IPS DF 4.7 (cell line): ENCODE data around the gene MAML3.

Experiments
- DNase-seq: peaks from one replicate; pipeline ENCODE4 v3.0.0-alpha.2; 2013; ENCODE audit warnings: low spot score; ENCODE audit errors: extremely low read depth

The MAML3 gene

GRCh38 chr4:139763672-139764071 is 390.3 kb downstream of the MAML3 start:
- DNase-seq, result no peak

- DNase-seq, result no peak
Observed at GRCh38 chr4:139763205-139763604, 390.8 kb downstream of the MAML3 start.

GRCh38 chr4:139762720-139763119 is 391.3 kb downstream of the MAML3 start:
- no peak for DNase-seq

- DNase-seq, result no peak
Observed at GRCh38 chr4:139761461-139761860, 392.5 kb downstream of the MAML3 start.

- no peak for DNase-seq
Observed at GRCh38 chr4:139760567-139760966, 393.4 kb downstream of the MAML3 start.

GRCh38 chr4:139759097-139759496 is 394.9 kb downstream of the MAML3 start:
- DNase-seq, result no peak

- DNase-seq, result no peak
Observed at GRCh38 chr4:139756391-139757180, 397.4 kb downstream of the MAML3 start.

GRCh38 chr4:139754938-139755337 is 399.0 kb downstream of the MAML3 start:
- DNase-seq, result no peak

- DNase-seq, result no peak
Observed at GRCh38 chr4:139753686-139754085, 400.3 kb downstream of the MAML3 start.

GRCh38 chr4:139749835-139750498 is 404.0 kb downstream of the MAML3 start:
- no peak for DNase-seq

GRCh38 chr4:139749338-139749737 is 404.6 kb downstream of the MAML3 start:
- DNase-seq, result no peak

- DNase-seq, result no peak
Observed at GRCh38 chr4:139746431-139747171, 407.4 kb downstream of the MAML3 start.

GRCh38 chr4:139745111-139745639 is 408.8 kb downstream of the MAML3 start:
- DNase-seq, result no peak

- DNase-seq, result no peak
Observed at GRCh38 chr4:139744232-139744631, 409.8 kb downstream of the MAML3 start.

- no peak for DNase-seq
Observed at GRCh38 chr4:139743027-139743426, 411.0 kb downstream of the MAML3 start.

GRCh38 chr4:139740531-139741041 is 413.4 kb downstream of the MAML3 start:
- DNase-seq, result no peak

GRCh38 chr4:139740121-139740520 is 413.9 kb downstream of the MAML3 start:
- no peak for DNase-seq

GRCh38 chr4:139738846-139739613 is 415.0 kb downstream of the MAML3 start:
- no peak for DNase-seq

- no peak for DNase-seq
Observed at GRCh38 chr4:139736661-139737060, 417.3 kb downstream of the MAML3 start.

GRCh38 chr4:139736274-139736660 is 417.7 kb downstream of the MAML3 start:
- no peak for DNase-seq
